Glomerular endothelial cell (primary cell): ENCODE data around the gene CYP46A1. TPM values are rescaled to one million over a fixed set of nuclear protein-coding genes. Genes with fewer than 3 reads are reported as not detected.

Source experiments
- DNase-seq: peaks from one replicate; pipeline ENCODE4 v3.0.0-alpha.2; 2011; ENCODE audit warnings: low read depth, low spot score; ENCODE audit errors: extremely low read depth
- total RNA-seq: library from RNA; depleted of rRNA; stranded (reverse); fragments of >200 nt; gene quantifications from 2 replicates; pipeline ENCODE4 v1.2.3, GENCODE V29; 2015

The CYP46A1 gene
- total RNA-seq, 1 donor from 2014 or later = 0.12 TPM

DNA sequence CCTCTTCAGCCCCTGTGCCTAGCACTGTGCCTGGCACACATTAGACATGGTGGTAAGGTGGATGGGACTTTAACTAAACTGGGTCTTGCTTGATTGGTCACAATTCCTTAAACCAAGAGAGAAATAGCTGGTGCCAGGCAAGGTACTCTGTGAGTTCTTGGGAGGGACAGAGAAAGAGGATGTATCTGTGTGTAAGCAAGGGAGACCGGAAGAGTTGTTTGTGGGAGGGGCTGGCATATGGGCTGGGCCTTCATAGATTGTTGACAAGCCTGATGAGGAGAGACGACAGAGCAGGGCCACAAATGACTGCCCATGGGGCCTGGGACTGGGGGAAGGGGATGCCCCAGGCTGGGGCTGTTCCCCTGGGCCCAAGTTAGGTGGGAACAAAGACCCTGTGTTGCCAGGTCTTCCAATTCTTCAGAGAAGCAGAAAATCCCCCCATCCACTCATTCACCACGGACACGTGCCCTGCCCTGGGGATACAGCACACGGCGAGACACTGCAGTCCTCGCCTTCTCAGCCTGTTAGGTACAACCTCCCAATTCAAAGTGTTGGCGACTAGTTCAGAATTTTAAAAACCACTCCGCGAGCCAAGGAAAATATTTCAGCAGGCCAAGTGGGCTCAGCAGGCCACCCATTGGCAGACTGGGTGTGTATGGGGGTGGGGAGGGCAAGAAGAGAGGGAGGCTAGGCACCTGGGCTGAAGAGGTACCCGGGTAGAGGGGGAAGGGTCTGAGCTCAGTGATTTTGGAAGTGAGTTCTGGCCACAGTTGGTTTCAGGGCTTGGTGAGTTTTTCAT is 11.4 kb upstream of the CYP46A1 start:
- DNase-seq = no peak

GRCh38 chr14:99673305-99674063 is 10.6 kb upstream of the CYP46A1 start:
- no peak for DNase-seq

DNA sequence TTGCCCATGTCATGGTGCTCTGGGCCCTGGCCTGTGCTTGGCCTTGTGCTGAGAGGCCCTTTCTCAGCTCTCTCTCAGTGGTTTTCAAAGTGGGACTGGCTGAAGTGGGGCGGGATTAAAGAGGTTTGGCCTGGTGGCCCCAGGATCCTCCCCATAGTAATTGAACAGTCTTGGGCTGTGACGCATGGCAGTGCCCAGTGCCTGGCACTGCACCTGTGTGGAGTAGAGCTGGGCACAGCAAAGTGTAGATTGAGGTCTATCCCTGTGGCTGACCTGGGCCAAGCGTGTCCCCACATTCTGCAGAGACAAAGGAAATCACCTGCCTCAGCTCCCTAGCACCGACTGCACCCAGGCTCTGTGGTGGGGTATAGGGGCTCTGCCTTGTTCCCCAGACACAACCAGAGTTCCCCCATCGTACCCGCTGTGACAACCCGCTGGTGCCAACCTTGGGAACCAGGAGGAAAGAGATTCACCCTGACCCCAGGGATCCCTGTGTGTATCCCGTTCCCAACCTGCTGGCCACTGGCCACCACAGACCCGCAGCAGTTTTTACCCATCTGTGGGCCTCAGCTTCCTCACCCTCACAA is 9.9 kb upstream of the CYP46A1 start:
- no peak for DNase-seq

DNA sequence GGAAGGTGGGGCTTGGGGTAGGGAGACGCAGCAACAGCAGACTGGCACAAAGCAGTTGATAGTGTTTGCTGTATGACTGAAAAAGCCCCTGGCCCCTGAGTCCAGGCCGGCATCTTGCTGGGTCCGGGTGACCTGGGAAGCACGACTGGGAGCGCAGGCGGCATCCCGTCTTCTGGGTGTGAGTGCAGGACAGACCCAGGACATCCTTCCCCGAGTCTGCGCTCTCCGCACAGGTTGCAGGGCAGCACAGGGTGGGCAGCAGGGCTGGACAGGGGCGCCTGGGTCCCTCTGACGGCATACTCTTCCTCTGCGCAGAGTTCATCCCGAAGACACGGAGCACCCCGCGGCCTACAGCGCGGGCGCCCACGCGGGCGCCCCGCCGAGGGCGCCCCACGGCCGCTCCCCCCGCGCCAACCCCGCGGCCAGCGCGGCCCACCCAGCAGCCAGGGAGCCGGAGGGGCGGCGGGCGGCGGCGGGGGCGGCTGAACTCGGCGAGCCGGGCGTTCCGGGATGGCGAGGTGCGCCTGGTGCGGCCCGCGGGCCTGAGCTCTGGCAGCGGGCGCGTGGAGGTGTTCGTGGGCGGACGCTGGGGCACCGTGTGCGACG is 9.2 kb upstream of the CYP46A1 start:
- DNase-seq = no peak

- DNase-seq = no peak
Observed at GRCh38 chr14:99675382-99675835, 8.7 kb upstream of the CYP46A1 start.

GRCh38 chr14:99675951-99676350 is 8.1 kb upstream of the CYP46A1 start:
- DNase-seq = no peak

DNA sequence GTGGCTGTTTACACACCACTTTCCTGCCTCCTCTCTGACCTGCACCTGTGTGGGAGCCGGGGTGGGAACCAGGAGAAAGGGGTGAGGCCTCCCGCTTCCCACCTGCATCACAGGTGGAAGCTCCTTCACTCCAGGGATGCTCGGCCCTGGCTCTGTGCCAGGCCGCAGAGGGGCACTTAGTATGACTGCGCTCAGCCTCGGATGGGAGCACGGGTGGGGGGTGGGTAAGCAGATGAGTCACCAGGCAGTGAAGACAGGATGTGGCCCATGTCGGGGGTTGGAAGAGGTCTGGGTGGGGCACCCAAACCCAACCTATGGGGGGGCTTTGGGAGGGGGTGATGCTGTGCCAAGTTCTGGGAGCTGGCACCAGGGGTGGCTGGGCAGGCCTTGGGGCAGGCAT is 7.4 kb upstream of the CYP46A1 start:
- no peak for DNase-seq

DNA sequence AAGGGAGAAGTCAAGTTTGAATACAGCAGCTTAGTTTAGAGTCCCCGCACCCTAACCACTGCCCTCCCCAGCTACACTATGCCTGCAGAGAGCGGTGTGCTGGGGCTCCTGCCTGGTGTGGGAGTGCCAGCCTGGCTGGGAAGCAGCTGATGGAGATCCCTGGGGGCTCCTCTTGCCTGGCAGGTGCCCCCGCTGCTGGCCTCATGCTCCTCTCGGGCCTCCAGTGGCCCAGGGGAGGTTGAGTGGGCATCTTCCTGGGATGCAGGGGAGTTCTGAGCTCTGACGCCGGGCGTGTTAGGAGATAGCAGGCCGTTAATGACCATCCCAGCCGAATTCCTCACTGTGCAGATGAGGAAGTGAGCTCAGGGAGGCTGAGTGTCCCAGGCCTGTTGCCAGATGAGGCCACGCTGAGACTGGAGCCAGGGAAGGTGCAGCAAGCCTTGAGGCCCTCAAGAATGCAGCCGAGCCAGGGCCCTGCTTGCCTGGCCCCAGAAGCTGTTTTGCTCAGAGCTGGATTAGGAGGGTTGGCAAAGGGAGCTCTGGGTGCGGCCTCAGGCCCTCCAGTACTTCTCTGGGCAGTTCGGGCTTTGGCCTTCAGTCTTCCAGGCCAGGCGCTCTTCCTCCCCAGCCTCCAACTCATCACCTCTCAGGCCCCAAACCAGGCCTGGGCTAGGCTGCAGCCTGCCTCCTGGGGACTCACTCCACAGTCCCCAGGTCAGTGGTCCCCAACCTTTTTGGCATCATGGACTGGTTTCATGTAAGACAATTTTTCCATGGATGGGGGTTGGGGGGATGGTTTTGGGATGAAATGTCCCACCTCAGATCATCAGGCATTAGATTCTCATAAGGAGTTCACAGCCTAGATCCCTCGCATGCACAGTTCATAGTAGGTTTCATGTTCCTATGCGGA is 6.6 kb upstream of the CYP46A1 start:
- no peak for DNase-seq

DNA sequence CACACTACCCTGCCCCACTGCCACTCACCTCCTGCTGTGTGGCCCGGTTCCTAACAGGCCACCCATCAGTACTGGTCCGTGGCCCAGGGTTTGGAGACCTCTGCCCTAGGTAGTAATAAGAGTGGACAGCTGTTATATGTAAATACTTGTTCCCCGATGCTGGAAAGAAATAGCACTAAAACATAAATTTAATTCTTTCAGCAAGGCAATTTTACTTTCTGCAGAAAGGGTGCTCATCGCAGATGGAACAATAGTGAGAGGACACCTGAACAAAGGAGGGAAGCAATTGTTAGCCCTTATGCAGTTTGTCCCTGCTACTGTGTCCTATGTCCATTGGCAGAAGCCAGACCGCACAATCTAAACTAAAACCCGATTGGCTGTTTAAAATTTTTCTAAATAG is 5.9 kb upstream of the CYP46A1 start:
- DNase-seq = no peak

DNA sequence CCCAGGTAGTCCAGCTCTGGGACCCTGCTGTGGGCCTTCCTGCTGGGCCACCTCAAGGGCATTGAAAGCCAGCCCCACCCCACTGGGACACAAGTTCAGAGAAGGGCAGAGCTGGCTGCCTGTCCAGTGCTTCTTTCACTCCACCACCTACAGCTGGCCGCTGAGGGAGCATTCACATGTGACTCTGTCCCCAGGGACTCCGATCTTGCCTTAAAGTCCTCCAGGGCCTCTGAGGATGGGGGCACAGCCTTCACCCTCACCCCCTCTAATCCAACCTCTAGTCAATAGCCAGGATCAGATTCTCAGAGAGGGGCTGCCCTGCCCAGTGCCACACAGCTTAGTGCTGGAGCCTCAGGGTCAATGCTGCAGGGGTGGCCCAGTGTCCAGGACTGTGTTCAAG is 5.0 kb upstream of the CYP46A1 start:
- no peak for DNase-seq

- no peak for DNase-seq
Observed at GRCh38 chr14:99679543-99679942, 4.6 kb upstream of the CYP46A1 start.

DNA sequence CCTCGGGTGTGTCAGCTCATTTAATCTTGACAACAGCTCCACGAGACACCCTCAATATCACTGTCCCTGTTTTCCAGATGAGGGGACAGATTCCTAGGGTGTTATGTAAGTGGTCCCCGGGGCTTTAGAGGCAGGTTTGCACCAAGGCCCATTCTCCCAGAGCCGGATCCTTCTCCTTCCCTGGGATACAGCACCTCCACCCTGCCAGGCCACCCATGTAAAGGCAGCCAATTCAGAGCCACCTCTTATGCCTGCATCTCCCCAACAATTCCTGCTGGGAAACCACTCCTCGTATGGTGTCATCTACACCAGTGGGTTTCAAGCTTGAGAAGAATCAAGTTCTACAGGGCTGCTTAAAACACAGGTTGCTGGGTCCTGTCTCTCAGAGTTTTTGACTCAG is 4.1 kb upstream of the CYP46A1 start:
- no peak for DNase-seq

DNA sequence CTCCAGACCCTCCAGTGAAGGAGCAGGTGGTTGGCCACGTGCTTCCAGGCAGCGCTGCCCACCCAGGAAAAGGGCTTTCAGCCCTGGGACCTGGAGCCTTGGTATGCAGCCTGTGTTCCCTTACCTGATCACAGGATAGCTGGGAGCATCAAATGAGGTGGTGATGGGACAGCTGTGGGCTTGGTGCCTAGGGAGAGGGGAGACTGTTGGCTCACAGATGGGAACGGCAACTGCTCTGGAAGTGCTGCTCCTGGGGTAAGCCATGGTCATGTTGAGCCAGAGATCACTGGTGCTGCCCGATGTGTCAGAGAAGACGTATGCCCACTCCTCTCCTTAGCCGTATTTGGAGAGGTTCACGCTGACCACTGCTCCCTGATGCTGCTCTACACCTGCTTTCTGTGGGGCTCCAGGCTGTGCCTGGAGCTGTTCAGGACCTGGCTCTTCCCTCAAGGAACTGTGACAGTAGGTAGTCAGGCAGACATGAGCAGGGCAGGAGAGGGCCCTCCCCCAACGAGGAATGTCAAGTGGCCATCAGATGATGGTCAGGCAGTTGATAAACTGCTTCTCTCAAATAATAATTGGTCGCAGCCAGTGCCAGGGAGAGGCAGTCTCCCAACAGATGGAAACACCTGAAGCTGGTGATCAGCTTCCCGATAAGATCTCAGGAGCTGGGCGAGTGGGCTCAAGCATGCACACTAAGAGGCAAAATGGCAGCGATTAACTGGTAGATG is 2.8 kb upstream of the CYP46A1 start:
- DNase-seq = no peak

DNA sequence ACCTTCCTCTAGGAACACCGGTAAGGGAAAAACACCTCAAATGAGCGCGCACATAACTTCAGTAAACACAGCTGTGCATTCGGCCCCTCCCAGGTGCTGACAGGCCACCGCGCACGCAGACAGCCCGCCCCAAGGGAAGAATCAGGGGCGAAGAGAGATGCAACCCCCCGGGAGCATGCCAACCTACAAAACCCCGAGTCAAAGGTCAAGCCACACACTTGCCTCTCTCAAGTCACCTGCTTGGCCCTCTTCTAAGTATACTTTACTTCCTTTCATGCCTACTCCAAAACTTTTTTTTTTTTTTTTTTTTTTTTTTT is 2.3 kb upstream of the CYP46A1 start:
- DNase-seq = no peak

DNA sequence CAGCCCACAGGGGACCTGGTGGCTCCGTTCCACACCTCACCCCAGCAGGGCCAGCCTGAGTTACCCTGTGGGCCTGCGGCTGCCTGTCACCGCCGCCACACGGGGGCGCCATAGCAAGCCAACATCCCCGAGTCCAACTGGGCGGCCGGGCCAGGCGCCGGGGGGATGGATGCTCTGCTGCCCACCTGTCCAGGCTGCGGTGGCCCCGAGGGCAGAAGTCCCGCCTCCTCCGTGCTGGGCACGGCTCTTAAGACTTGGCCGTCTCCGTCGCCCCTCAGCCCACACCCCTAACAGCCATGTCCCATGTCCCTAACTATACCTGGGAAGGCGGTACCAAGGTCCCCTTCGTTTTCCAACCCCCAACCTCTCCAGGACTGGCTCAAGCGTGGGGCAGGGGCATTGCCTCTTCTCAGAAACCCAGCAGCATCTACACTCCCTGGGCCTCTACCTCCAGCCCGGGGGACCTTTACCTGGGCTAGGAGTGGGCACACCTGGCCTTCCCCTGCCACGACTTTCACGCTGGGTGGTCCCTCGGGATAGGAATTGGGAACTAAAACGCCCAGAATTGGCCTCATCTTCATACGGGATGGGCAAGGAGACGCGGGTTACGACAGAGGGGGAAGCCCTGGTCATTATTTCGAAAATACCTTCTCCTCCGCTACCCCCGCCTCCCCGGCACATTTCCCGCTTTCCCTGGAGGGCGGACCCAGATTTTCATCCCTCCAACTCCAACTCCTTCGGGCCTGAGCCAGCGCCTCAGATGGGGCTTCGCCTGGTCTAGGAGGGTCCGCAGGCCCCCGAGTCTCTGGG is 1.1 kb upstream of the CYP46A1 start:
- peak; percentile 9 for DNase-seq

DNA sequence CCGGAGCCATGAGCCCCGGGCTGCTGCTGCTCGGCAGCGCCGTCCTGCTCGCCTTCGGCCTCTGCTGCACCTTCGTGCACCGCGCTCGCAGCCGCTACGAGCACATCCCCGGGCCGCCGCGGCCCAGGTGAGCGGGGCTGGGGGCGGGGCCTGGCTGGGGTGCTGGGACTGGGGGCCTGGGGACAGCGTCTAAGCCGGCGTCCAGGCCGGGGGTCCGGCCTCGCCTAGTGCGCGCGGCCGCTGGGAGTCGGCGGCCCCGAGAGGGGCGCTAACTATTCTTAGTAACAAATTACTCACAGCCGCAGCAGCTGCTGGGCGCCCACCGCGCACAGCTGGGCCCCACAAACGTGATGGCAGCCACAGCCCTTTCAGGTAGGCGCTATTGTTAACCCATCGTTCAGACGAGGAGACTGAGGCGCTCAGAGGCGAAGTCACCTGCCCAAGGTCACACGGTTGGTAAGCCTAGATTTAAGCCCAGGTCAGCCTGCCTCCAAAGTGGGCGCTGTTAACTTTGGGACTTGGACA is 374 bp downstream of the CYP46A1 start:
- DNase-seq = no peak

DNA sequence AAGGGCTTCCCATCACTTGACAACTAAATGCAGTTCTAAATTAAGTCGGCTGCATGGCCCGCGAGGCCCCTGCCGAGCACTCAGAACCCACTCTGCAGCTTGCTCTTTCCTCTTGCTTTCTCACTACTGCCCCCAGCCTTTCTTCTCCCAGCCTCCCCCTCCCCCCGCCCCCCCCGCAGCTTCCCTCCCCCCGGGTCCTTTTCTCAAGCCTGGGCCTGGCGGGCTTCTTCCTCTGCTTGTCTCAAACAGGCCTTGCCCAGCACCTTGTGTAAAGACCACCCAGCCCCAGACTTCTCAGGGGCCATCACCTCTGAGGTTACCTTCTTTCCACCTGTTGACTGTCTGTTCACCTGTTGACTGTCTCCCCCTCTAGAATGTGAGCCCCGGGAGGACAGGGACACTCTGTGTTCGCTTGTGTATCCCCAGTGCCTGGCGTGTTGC is 1.1 kb downstream of the CYP46A1 start:
- DNase-seq = no peak

DNA sequence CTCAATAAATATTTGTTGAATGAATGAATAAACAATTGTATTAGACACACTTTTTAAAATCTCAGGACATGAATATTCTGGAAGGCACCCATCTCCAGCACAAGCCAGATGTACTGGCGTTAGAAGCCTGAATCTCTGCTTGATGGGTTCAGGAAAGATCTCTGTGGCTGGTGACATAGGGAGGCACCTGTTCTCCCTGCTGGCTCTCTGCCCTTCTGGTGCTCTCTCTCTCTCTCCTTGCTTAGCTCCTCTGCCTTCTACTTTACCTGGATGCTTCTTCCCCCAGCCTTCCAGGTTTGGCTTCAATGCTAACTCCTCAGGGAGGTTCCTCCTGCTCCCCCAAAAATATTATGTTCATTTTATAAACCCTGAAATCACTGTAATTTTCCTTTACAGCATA is 1.5 kb downstream of the CYP46A1 start:
- no peak for DNase-seq
